GM18499 (cell line): ENCODE data around the gene PAX8.

Experiments used
- ATAC-seq: cut with Tn5 transposase; IDR thresholded peaks from one replicate; pipeline ENCODE4 v1.9.1; 2021; ENCODE audit warnings: moderate number of reproducible peaks; ENCODE audit not compliant: insufficient read depth, unreplicated experiment

PAX8 gene

GRCh38 chr2:113225263-113226259 is 53.2 kb downstream of the PAX8 start:
- no peak for ATAC-seq

- no peak for ATAC-seq
These were observed 54.0 kb downstream of the PAX8 start for GRCh38 chr2:113224647-113225236.

- ATAC-seq: no peak
These were observed 54.9 kb downstream of the PAX8 start for GRCh38 chr2:113223813-113224212.

- ATAC-seq: no peak
These were observed 56.9 kb downstream of the PAX8 start for GRCh38 chr2:113221846-113222245.

DNA sequence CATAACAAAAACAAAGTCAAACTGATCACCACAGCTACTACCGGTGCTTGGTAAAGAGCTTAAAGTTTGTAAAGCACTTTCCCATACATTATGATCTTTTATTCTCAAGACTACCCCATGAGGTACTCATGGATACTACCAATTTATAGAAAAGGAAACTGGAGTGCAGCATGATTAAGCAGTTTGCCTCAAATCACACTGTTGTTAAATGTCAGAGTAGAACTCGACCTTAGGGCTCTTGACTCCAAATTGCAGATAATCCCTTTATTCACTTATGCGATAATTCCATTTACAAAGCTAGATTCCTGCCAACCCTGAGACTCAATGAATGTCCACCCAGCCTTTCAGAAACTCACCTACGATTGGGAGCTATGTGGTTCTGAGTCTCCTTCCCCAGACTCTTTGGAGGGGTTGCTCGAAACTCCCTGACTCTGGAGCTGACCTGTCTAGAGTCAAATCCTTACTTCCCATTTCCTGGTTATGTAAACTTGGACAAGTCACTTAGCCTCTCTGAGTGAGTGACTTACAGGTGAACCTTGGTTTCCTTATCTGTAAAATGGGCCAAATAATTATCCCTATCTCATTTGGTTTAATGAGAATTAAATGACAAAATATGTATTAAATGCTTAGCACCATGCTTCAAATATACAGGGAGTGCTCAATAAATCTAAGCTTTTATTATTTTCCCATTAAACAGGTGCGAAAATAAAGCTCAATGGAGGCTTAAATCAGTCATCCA is 57.6 kb downstream of the PAX8 start:
- no peak for ATAC-seq

GRCh38 chr2:113219889-113220641 is 58.7 kb downstream of the PAX8 start:
- no peak for ATAC-seq

GRCh38 chr2:113219525-113219888 is 59.2 kb downstream of the PAX8 start:
- no peak for ATAC-seq

- ATAC-seq: no peak
These were observed 59.7 kb downstream of the PAX8 start for GRCh38 chr2:113219092-113219441.

DNA sequence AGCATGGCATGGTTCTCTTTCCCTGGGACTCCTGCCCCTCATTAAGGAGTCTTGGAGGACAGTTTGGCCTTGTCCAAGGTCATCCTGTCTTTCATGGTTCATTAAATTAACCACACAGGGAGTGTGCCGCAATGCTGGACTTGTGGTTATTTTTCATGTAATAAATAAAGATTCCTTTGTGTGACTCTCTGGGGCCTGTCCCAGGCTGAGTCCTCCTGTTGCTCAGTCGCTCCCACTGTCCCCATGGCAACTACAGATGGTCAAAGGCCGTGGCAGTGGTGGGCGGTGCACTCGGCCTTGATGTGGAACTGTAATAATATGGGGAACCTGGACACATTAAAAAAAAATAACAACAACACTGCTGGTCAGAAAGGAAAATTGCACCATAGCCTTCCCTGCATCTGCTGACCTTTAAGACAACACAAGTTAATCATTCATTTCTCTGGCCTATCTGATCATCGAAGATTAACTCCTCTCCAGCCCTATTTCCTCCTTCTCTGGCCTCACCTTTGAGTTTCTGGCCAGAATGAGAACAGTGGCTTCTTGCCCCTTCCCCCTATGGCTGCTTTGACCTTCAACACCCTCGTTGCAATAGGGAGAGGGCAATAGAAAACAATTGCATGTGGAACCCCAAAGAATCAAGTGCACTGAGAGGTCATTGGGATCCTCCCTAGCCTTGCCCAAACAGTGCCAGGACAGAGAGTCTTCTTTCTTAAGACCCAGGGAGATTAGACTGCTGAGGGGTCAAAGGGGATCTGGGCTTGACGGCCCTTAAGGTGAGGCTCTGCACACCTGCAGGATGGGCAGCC is 60.2 kb downstream of the PAX8 start:
- no peak for ATAC-seq

DNA sequence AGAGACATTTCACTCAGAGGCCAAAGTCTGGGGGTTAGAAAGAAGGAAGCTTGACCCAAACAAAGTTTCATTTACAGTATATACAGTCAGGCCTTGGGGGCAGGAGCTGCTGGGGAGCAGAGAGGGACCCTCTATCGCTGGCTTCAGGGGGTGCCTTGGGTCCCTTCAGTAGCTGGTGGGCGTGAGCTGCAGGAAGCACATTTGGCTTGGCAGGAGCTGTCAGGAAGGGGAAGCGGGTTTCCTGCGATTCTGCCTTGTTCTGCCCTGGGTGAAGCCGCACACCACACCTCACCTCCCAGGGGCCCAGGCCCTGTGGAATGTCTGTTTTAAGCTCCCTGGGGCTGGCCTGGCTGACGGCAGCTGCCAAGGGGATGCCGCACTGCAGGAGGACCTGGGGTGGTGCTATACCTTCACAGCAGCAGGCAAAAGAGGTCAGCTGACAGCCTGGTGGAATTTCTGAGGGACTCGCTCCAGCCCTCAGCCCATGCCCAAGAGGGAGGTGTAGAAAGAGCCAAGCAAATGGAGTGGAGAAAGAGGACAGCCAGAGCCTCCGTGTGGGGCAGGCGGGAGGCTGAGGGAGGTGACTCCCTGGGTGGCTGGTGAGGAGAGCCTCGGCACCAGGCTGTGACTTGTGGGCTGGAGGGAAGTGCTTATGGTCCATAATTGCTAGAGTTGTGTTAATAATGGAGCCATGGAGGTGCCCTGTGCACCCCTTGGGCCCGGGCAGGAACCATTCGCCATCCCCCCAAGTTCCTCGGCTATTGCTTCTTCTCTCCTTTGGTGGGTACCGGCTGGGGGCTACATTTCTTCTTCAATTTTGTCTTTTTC is 61.1 kb downstream of the PAX8 start:
- ATAC-seq: no peak

DNA sequence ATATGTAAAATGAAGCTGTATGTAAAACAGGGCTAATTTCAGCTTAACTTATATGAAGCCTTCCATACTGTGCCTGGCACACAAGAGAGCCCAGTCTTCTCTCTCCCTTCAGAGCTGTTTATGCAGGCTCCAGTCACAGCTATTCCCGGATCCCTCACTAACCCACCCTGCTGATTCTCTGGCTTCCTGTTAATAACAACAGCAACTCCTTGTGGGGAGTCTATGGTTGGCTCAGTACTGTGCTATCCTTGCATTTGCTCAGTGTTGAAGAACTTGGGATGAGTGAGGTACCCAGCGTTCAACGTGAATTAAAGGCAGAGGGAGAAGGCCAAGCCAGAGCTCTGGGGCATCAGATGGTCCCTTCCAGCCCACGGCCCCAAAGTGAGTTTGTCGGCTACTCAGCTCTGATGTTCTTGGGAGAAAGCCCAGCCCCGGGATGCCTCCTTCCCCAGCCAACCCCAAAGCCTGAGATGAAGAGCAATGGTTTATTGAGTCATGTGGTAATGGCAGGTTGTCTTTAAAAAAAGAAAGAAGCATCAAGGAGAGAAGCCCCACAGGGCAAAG is 61.7 kb downstream of the PAX8 start:
- ATAC-seq: no peak

- ATAC-seq: no peak
These were observed 62.4 kb downstream of the PAX8 start for GRCh38 chr2:113216321-113216720.

- ATAC-seq: no peak
These were observed 63.7 kb downstream of the PAX8 start for GRCh38 chr2:113215056-113215455.

DNA sequence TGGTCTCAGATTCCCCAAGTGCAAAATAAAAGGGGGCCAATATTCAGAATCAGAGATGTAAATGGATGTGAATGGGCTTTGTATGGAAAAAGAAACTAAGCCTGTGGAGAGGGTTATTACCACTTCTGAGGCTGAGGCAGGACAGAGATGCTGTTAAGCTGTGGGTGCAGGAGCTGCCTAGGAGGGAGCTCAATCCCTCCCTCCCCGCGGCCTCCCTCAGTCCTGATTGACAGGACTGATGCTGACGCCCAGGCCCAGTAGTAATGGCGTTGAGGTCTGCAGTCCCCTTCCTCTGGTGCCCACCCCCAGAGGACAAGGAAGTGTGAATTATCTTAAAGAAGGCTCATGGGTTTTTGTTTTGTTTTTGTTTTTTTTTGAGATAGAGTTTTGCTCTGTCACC is 64.6 kb downstream of the PAX8 start:
- no peak for ATAC-seq

GRCh38 chr2:113213061-113213930 is 65.4 kb downstream of the PAX8 start:
- no peak for ATAC-seq

DNA sequence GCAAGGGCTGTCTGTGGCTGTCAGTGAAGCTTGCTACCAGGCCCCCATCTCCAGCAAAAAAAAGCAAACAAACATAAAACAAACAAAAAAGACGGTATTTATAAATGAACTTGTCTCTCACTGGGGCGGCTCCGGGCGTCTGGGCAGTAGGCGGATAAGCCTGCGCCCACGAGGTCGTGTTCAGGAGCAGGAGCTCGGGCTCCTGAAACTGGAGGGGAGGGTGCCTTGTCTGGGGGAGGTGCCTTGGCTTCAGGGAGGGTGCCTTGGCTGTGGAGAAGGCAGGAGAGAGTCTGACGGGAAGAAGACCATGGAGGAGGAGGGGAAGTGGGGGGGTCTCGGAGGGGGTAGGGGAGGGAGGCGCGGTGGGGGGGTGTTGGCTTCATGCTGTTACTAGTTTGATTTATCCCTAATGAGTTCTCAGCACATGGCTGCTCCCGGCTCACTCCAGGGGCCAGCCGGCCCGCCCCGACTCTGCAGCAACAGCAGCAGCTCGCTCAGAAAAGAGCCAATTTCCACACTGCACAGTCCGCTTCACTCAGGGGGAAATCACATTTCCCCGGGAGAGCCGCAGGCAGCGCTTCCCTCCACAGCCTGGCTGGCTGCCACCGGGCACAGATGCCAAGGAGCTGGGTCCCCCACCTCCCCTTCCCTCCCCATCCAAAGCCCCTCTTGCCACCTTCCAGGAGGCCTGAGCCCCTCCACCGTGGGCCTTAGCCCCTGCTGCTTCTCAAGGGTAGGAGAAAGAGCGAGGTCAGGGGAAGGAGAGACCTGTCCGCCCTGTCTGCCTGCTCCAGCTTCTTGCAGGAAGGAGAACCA is 66.3 kb downstream of the PAX8 start:
- no peak for ATAC-seq
